ENCODE data around the gene SACM1L. TPM values are rescaled to one million over a fixed set of nuclear protein-coding genes. Genes with fewer than 3 reads are reported as not detected.
"Not testable (repeated sequence)": the region's sequence is repeated elsewhere in the genome, so short reads cannot be mapped to it uniquely, and the experiment has no call there.

SACM1L gene
- total and polyA plus RNA-seq, 5 donors, result 17.0 to 32.0 (median 29.3) TPM

- intact Hi-C loops (cut with DNase I), result no loop called here
- Histone ChIP-seq H3K27me3 (ENCODE audit: control insufficient read depth, insufficient read depth) (no peaks in the 10 kb centered on the region), H3K4me3 (ENCODE audit: low read length) (no peak overlapping the region), H3K9me3 (ENCODE audit: control insufficient read depth, low read length) (no peaks in the 10 kb centered on the region), H3K4me1 (ENCODE audit: control insufficient read depth, insufficient read depth, low read length) (no peaks in the 10 kb centered on the region), H3K27ac (ENCODE audit: low read length) (no peak overlapping the region)
- peak; percentile 44 to 47 for ATAC-seq
- DNase-seq, result peak in 2 of 3 donors; percentile 53 to 61
- 95% methylated on average over 32 of the region's 32 CpGs for WGBS
Observed at GRCh38 chr3:45746165-45746776, 57.1 kb downstream of the SACM1L start.

GRCh38 chr3:45746777-45747622, 57.8 kb downstream of the SACM1L start:
- intact Hi-C loops (cut with DNase I), result no loop called here
- DNase-seq, result peak in 1 of 3 donors; percentile 48
- 89% methylated on average over 18 of the region's 18 CpGs for WGBS

DNA sequence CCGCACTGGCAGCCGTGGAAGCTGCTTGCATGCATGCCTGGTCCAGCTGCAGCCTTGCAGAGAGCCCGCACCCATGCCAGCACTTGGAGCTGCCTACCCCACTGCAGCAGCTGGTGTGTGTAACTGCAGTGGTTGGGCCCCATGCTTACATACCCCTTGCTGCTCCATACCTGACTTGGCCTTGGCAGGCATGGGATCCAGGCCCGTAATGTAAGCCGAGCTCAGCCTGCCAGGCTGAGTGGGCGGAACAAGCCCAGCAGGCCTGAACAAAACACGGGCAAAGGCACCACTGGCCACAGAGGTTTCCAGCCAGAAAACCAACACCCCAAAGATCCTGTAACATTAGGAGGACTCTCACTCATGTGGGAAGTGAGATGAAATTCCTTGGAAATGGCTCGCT, 58.9 kb downstream of the SACM1L start:
- H3K27me3 ChIP-seq (ENCODE audit: control insufficient read depth, insufficient read depth), result no peaks in the 10 kb centered on the region
- 91% methylated on average over 8 of the region's 8 CpGs for WGBS
- DNase-seq (no peak), ATAC-seq (no peak)
- no peaks in the 10 kb centered on the region for H3K4me1 ChIP-seq (ENCODE audit: control insufficient read depth, insufficient read depth, low read length)
- no peak overlapping the region for H3K27ac ChIP-seq (ENCODE audit: low read length)
- no peak overlapping the region for H3K4me3 ChIP-seq (ENCODE audit: low read length)
- H3K9me3 ChIP-seq (ENCODE audit: control insufficient read depth, low read length), result no peaks in the 10 kb centered on the region
- intact Hi-C loops (cut with DNase I), result no loop called here

More at GRCh38 chr3:45746777-45747622, 57.8 kb downstream of the SACM1L start:
- Histone ChIP-seq H3K4me1 (ENCODE audit: control insufficient read depth, insufficient read depth, low read length) (no peaks in the 10 kb centered on the region), H3K27ac (ENCODE audit: low read length) (no peak overlapping the region), H3K9me3 (ENCODE audit: control insufficient read depth, low read length) (no peaks in the 10 kb centered on the region), H3K4me3 (ENCODE audit: low read length) (no peak overlapping the region), H3K27me3 (ENCODE audit: control insufficient read depth, insufficient read depth) (no peaks in the 10 kb centered on the region)
- peak; percentile 31 to 34 for ATAC-seq

GRCh38 chr3:45749036-45749600, 59.9 kb downstream of the SACM1L start:
- intact Hi-C loops (cut with DNase I); H3K27ac ChIP-seq (ENCODE audit: low read length); ATAC-seq; DNase-seq; H3K9me3 ChIP-seq (ENCODE audit: control insufficient read depth, low read length); H3K4me1 ChIP-seq (ENCODE audit: control insufficient read depth, insufficient read depth, low read length); H3K4me3 ChIP-seq (ENCODE audit: low read length); H3K27me3 ChIP-seq (ENCODE audit: control insufficient read depth, insufficient read depth): not testable (repeated sequence)
- 83% methylated on average over 4 of the region's 4 CpGs for WGBS

DNA sequence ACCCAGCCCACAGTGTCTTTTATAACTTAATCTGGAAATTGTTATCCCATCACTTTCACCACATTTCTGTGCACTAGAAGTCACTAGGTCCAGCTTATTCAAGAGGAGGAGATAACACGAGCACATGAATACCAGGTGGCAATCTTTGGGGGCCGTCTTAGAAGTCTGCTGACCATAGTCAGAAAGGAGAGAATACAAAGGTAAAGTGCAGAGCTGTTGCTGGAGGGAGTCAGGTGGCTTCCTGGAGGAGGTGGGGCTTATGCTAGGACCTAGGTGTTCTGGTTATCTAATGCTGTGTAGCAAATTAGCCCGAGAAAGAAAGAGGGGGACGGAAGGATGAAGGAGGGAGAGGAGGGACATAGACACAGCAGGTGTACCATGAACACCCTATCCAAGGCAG, 60.7 kb downstream of the SACM1L start:
- intact Hi-C loops (cut with DNase I), result loop anchor here in 1 of 4 donors (10.0 kb wide), 1 partner anchor 175 kb away; no protein-coding TSS in a partner anchor
- H3K4me1 ChIP-seq (ENCODE audit: control insufficient read depth, insufficient read depth, low read length), result no peaks in the 10 kb centered on the region
- no peak for ATAC-seq
- no peak overlapping the region for H3K4me3 ChIP-seq (ENCODE audit: low read length)
- no peak for DNase-seq
- H3K9me3 ChIP-seq (ENCODE audit: control insufficient read depth, low read length), result no peaks in the 10 kb centered on the region
- H3K27ac ChIP-seq (ENCODE audit: low read length), result no peak overlapping the region
- H3K27me3 ChIP-seq (ENCODE audit: control insufficient read depth, insufficient read depth), result no peaks in the 10 kb centered on the region
- 74% methylated on average over 4 of the region's 4 CpGs for WGBS

DNA sequence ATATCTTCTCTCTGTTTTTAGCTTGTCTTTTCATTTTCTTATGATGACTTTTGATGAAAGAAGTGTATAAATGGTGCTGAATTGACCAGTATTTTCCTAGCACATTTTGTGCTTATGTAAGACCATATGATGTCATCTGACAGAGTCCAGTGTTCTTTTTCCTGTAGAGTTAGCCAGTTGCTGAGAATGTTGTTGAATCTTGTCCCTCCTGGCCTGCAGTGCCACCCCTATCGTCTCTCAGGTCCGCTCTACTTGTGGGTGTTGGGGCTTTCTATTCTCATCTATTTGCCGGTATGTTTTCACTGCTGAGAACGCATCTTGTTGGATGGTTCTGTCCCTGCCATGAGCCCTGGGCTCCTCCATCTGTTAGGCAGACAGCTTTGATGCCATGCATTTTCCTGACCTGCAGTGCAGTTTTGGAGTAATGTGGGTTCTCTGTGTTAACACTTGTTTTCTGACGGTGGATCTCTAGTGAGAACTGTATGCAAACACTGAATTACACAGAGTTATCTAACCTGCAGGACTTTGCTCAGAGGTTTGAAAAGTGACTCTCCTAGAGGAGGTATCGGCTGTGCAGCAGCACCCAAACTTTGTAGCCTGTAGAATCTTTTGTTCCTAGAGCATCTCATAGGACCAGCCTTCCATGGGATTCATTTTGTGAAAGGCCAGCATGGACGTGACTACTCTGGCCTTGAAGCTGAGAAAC, 62.5 kb downstream of the SACM1L start:
- Histone ChIP-seq H3K9me3 (ENCODE audit: control insufficient read depth, low read length) (no peaks in the 10 kb centered on the region), H3K27me3 (ENCODE audit: control insufficient read depth, insufficient read depth) (no peaks in the 10 kb centered on the region), H3K4me1 (ENCODE audit: control insufficient read depth, insufficient read depth, low read length) (no peaks in the 10 kb centered on the region), H3K27ac (ENCODE audit: low read length) (no peak overlapping the region), H3K4me3 (ENCODE audit: low read length) (no peak overlapping the region)
- no peak for ATAC-seq
- 89% methylated on average over 7 of the region's 7 CpGs for WGBS
- intact Hi-C loops (cut with DNase I), result loop anchor here in 1 of 4 donors (10.0 kb wide), 1 partner anchor 173 kb away; no protein-coding TSS in a partner anchor
- DNase-seq, result no peak

DNA sequence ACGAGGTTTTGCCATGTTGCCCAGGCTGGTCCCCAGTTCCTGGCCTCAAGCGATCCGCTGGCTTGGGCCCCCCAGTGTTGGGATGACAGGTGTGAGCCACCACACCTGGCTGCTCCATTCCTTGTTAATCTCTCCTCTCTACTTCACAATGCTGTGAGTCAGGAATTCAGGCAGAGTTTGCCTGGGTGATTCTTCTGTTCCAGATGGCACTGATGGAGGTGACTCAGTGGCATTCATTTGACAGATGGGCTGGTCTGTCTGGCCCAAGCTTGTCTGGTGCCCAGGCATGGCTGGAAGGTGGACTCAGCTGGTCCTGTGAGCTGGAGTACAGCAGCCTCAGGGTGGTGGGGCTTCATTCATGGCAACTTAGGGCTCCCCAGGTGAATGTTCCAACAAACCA, 63.9 kb downstream of the SACM1L start:
- H3K9me3 ChIP-seq (ENCODE audit: control insufficient read depth, low read length), result no peaks in the 10 kb centered on the region
- ATAC-seq, result no peak
- no peak overlapping the region for H3K27ac ChIP-seq (ENCODE audit: low read length)
- no peak overlapping the region for H3K4me3 ChIP-seq (ENCODE audit: low read length)
- intact Hi-C loops (cut with DNase I), result loop anchor here in 1 of 4 donors (10.0 kb wide), 1 partner anchor 172 kb away; no protein-coding TSS in a partner anchor
- DNase-seq, result no peak
- no peaks in the 10 kb centered on the region for H3K27me3 ChIP-seq (ENCODE audit: control insufficient read depth, insufficient read depth)
- H3K4me1 ChIP-seq (ENCODE audit: control insufficient read depth, insufficient read depth, low read length), result no peaks in the 10 kb centered on the region
- WGBS, result 91% methylated on average over 3 of the region's 3 CpGs

DNA sequence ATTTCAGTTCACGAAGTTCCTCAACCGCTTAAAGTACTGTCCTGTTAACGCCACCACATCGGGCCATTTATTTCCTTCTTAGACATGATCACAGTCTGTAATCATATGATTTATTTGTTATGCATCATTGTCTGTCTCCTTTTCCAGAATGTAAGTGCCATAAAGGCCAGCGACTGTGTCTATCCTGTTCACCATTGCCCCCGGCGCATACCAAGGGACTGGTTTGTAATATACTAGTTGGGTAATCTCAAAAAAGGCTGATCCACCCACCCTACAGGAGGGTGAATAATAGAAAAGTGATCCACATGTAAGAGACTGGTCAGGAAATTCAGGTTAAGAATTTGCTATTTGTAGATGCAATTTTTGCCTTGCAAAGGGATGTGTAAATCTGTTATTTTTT, 65.3 kb downstream of the SACM1L start:
- Histone ChIP-seq H3K4me1 (ENCODE audit: control insufficient read depth, insufficient read depth, low read length) (no peaks in the 10 kb centered on the region), H3K4me3 (ENCODE audit: low read length) (no peak overlapping the region), H3K9me3 (ENCODE audit: control insufficient read depth, low read length) (no peaks in the 10 kb centered on the region), H3K27me3 (ENCODE audit: control insufficient read depth, insufficient read depth) (no peaks in the 10 kb centered on the region), H3K27ac (ENCODE audit: low read length) (no peak overlapping the region)
- intact Hi-C loops (cut with DNase I), result loop anchor here in 1 of 4 donors (10.0 kb wide), 1 partner anchor 170 kb away; no protein-coding TSS in a partner anchor
- ATAC-seq (no peak), DNase-seq (no peak)
- WGBS, result 95% methylated on average over 7 of the region's 7 CpGs

DNA sequence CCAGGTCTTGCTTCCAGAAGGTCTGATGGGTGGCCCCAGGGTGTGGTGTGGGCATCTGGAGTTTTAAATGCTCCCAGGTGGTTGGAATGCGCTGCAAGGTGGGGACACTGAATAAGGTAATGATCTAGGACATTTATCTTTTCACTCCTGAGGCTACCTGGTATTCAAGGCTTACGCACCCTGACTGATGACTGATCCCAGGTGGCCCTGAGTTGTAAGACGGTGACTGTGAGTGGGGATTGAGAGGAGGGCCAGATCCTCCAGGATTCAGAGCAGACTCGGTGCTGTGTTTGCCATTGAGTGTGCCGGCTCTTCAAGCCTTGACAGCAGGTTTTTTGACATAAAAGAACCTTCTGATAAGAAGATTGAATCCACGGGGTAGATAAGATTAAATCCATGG, 66.9 kb downstream of the SACM1L start:
- WGBS, result 73% methylated on average over 6 of the region's 6 CpGs
- intact Hi-C loops (cut with DNase I), result loop anchor here in 1 of 4 donors (10.0 kb wide), 1 partner anchor 169 kb away; no protein-coding TSS in a partner anchor
- no peak for ATAC-seq
- Histone ChIP-seq H3K4me1 (ENCODE audit: control insufficient read depth, insufficient read depth, low read length) (no peaks in the 10 kb centered on the region), H3K27ac (ENCODE audit: low read length) (no peak overlapping the region), H3K4me3 (ENCODE audit: low read length) (no peak overlapping the region), H3K9me3 (ENCODE audit: control insufficient read depth, low read length) (no peaks in the 10 kb centered on the region), H3K27me3 (ENCODE audit: control insufficient read depth, insufficient read depth) (no peaks in the 10 kb centered on the region)
- DNase-seq, result no peak

- not testable (repeated sequence) for H3K4me3 ChIP-seq (ENCODE audit: low read length); ATAC-seq; H3K4me1 ChIP-seq (ENCODE audit: control insufficient read depth, insufficient read depth, low read length); H3K27me3 ChIP-seq (ENCODE audit: control insufficient read depth, insufficient read depth); DNase-seq; H3K9me3 ChIP-seq (ENCODE audit: control insufficient read depth, low read length); H3K27ac ChIP-seq (ENCODE audit: low read length)
- WGBS, result 35% methylated on average over 7 of the region's 7 CpGs
- intact Hi-C loops (cut with DNase I), result loop anchor here in 1 of 4 donors (10.0 kb wide), 1 partner anchor 168 kb away; no protein-coding TSS in a partner anchor
Observed at GRCh38 chr3:45757141-45757540, 67.9 kb downstream of the SACM1L start.

All from right cardiac atrium (tissue), 5 donors.